H1 (cell line): ENCODE results near the gene UBE2F. TPM values are rescaled to one million over a fixed set of nuclear protein-coding genes. Genes with fewer than 3 reads are reported as not detected.

Experiments
- CTCF ChIA-PET: fragments of 300-600 bp; sonication (Branson Sonifier 250); formaldehyde crosslinking; loops from one replicate; lab custom pipeline; 2021; ENCODE audit not compliant: partially characterized antibody; lab: Charles Lee
- POLR2A ChIA-PET: fragments of 300-600 bp; sonication (Branson Sonifier 250); formaldehyde crosslinking; loops from one replicate; lab custom pipeline; 2021; ENCODE audit warnings: inconsistent platforms; ENCODE audit not compliant: partially characterized antibody; lab: Charles Lee
- DNase-seq, 2 experiments: peaks; one replicate each; pipeline versions ENCODE4 v3.0.0 to v3.0.0-alpha.2; 2010 to 2022; ENCODE audit warnings: low spot score in 2 of 2, low read depth in 1 of 2, mixed read lengths in 1 of 2
- FAIRE-seq: peaks from 2 replicates; lab custom pipeline; 2011; peaks lifted over from hg19 to GRCh38; lab: Jason Lieb, UNC
- H2AFZ ChIP-seq: 2 replicates; pipeline ENCODE4 v1.8.1; 2012; ENCODE audit warnings: low read length, inconsistent platforms
- H2AK5ac ChIP-seq: 2 replicates; pipeline ENCODE4 v1.6.1; 2013; ENCODE audit warnings: low read depth, low read length
- H2BK120ac ChIP-seq: replicated peaks from 2 replicates; pipeline ENCODE3; 2013; ENCODE audit warnings: low read depth, low read length, inconsistent platforms
- H2BK12ac ChIP-seq: 2 replicates; pipeline ENCODE4 v1.6.1; 2013; ENCODE audit warnings: low read depth, low read length
- H2BK15ac ChIP-seq: 2 replicates; pipeline ENCODE4 v1.6.1; 2013; ENCODE audit warnings: low read length
- H2BK20ac ChIP-seq: 2 replicates; pipeline ENCODE4 v1.6.1; 2013; ENCODE audit warnings: low read length
- H2BK5ac ChIP-seq: 2 replicates; pipeline ENCODE4 v1.6.1; 2013; ENCODE audit warnings: low read depth, low read length
- H3K14ac ChIP-seq: 2 replicates; pipeline ENCODE4 v1.6.1; 2013; ENCODE audit warnings: inconsistent platforms; ENCODE audit not compliant: insufficient read length
- H3K18ac ChIP-seq: 2 replicates; pipeline ENCODE4 v1.6.1; 2013; ENCODE audit warnings: low read length; ENCODE audit errors: extremely low read depth
- H3K23ac ChIP-seq: 2 replicates; pipeline ENCODE4 v1.6.1; 2013; ENCODE audit warnings: inconsistent platforms; ENCODE audit not compliant: insufficient read length
- H3K23me2 ChIP-seq: 2 replicates; pipeline ENCODE4 v1.6.1; 2013; ENCODE audit warnings: low read depth, low read length
- H3K27ac ChIP-seq: 2 replicates; pipeline ENCODE4 v1.6.1; 2011; ENCODE audit warnings: low read depth, low read length, inconsistent platforms
- H3K27me3 ChIP-seq, 4 experiments: replicated peaks in 1 of 4; 1 replicate in 1 of 4; 2 replicates in 3 of 4; pipeline versions ENCODE4 v1.6.1 to v1.8.1; 2011 to 2013; ENCODE audit warnings: low read length in 3 of 4, mild to moderate bottlenecking in 3 of 4, inconsistent platforms in 2 of 4, mixed read lengths in 2 of 4, moderate library complexity in 1 of 4; ENCODE audit not compliant: control insufficient read depth in 3 of 4, insufficient read depth in 3 of 4; ENCODE audit errors: extremely low read depth in 1 of 4
- H3K36me3 ChIP-seq, 4 experiments: 2 replicates each; pipeline versions ENCODE4 v1.6.1 to v1.8.1; 2011 to 2013; ENCODE audit warnings: mild to moderate bottlenecking in 4 of 4, low read length in 3 of 4, moderate library complexity in 2 of 4, control low read depth in 1 of 4, inconsistent platforms in 1 of 4; ENCODE audit not compliant: insufficient read depth in 4 of 4, control insufficient read depth in 2 of 4
- H3K4ac ChIP-seq: replicated peaks from 2 replicates; pipeline ENCODE3; 2013; ENCODE audit warnings: low read length, low read depth, mixed read lengths, inconsistent platforms; ENCODE audit not compliant: insufficient read length
- H3K4me1 ChIP-seq, 4 experiments: replicated peaks in 1 of 4; 1 replicate in 1 of 4; 2 replicates in 3 of 4; pipeline versions ENCODE4 v1.6.1 to v1.8.1; 2011 to 2013; ENCODE audit warnings: low read length in 3 of 4, inconsistent platforms in 2 of 4, mixed read lengths in 1 of 4; ENCODE audit not compliant: insufficient read depth in 4 of 4, control insufficient read depth in 3 of 4
- H3K4me2 ChIP-seq, 2 experiments: 2 replicates each; pipeline versions ENCODE4 v1.6.1 to v1.8.1; 2011 to 2013; ENCODE audit warnings: low read depth in 2 of 2, low read length in 2 of 2, control low read depth in 1 of 2, inconsistent platforms in 1 of 2, mild to moderate bottlenecking in 1 of 2; ENCODE audit not compliant: insufficient read depth in 1 of 2
- H3K4me3 ChIP-seq, 4 experiments: fragments of 200-600, 300-600 bp in 1 of 4; sonication (generic), shearing (Covaris generic), sonication (Bioruptor Twin) in 1 of 4; 2 replicates each; pipeline versions ENCODE4 v1.5.1 to v1.8.1; 2011 to 2016; ENCODE audit warnings: low read length in 4 of 4, low read depth in 3 of 4, control low read depth in 2 of 4, inconsistent platforms in 2 of 4, mild to moderate bottlenecking in 2 of 4, mixed read lengths in 1 of 4, moderate library complexity in 1 of 4; ENCODE audit not compliant: insufficient read depth in 2 of 4; ENCODE audit errors: extremely low read depth in 1 of 4
- H3K56ac ChIP-seq: replicated peaks from 2 replicates; pipeline ENCODE3; 2013; ENCODE audit warnings: low read depth, mild to moderate bottlenecking, mixed read lengths, low read length, inconsistent platforms; ENCODE audit not compliant: insufficient read length
- H3K79me1 ChIP-seq: 2 replicates; pipeline ENCODE4 v1.6.1; 2013; ENCODE audit warnings: low read depth, low read length, control low read depth
- H3K79me2 ChIP-seq, 2 experiments: 2 replicates each; pipeline versions ENCODE4 v1.6.1 to v1.8.1; 2012 to 2013; ENCODE audit warnings: low read length in 2 of 2, mild to moderate bottlenecking in 2 of 2, inconsistent platforms in 1 of 2; ENCODE audit not compliant: insufficient read depth in 2 of 2, control insufficient read depth in 1 of 2
- H3K9ac ChIP-seq, 4 experiments: replicated peaks in 1 of 4; 1 replicate in 1 of 4; 2 replicates in 3 of 4; pipeline versions ENCODE4 v1.6.1 to v1.8.1; 2011 to 2013; ENCODE audit warnings: low read depth in 3 of 4, low read length in 3 of 4, control low read depth in 2 of 4, mild to moderate bottlenecking in 2 of 4, moderate library complexity in 2 of 4, inconsistent platforms in 1 of 4; ENCODE audit errors: extremely low read depth in 1 of 4
- H3K9me3 ChIP-seq, 2 experiments: 2 replicates each; pipeline versions ENCODE4 v1.6.1 to v1.8.1; 2012 to 2013; ENCODE audit warnings: mild to moderate bottlenecking in 2 of 2, moderate library complexity in 2 of 2, control low read depth in 1 of 2, inconsistent platforms in 1 of 2, low read depth in 1 of 2, low read length in 1 of 2, mixed read lengths in 1 of 2; ENCODE audit not compliant: insufficient read depth in 2 of 2
- H4K20me1 ChIP-seq, 2 experiments: replicated peaks in 1 of 2; 2 replicates each; pipeline versions ENCODE3 to v1.8.1; 2011 to 2013; ENCODE audit warnings: inconsistent platforms in 2 of 2, low read length in 2 of 2, mild to moderate bottlenecking in 1 of 2; ENCODE audit not compliant: insufficient read depth in 2 of 2, control insufficient read depth in 1 of 2
- H4K5ac ChIP-seq: 2 replicates; pipeline ENCODE4 v1.6.1; 2013; ENCODE audit warnings: low read length, low read depth, mixed read lengths, inconsistent platforms; ENCODE audit not compliant: insufficient read length
- H4K8ac ChIP-seq: 2 replicates; pipeline ENCODE4 v1.8.0; 2013; ENCODE audit warnings: mild to moderate bottlenecking, moderate library complexity, low read length, inconsistent platforms; ENCODE audit not compliant: insufficient read depth; ENCODE audit errors: extremely low read depth
- H4K91ac ChIP-seq: replicated peaks from 2 replicates; pipeline ENCODE3; 2013; ENCODE audit warnings: low read length, mixed read lengths, inconsistent platforms; ENCODE audit not compliant: insufficient read length
- EZH2 ChIP-seq: fragments of 200-600 bp; sonication (generic); IDR thresholded peaks from 2 replicates; pipeline ENCODE4 v1.7.1; 2012; ENCODE audit warnings: low read depth, mild to moderate bottlenecking, moderate library complexity, low read length, inconsistent platforms; ENCODE audit not compliant: severe bottlenecking
- HDAC6 ChIP-seq: IDR thresholded peaks from one replicate; pipeline ENCODE4 v1.7.1; 2012; ENCODE audit warnings: low read depth, mild to moderate bottlenecking, inconsistent platforms, low read length, moderate library complexity
- KDM5A ChIP-seq: fragments of 200-600 bp; IDR thresholded peaks from 2 replicates; pipeline ENCODE4 v1.7.1; 2012; ENCODE audit warnings: mild to moderate bottlenecking, low read length, inconsistent platforms, mixed read lengths
- PHF8 ChIP-seq: fragments of 200-600 bp; sonication (generic); conservative IDR thresholded peaks from 2 replicates; pipeline ENCODE4 v1.7.1; 2012; ENCODE audit warnings: low read depth, mild to moderate bottlenecking, inconsistent platforms, low read length, moderate library complexity
- POLR2A ChIP-seq, 2 experiments: IDR thresholded peaks; 1 replicate in 1 of 2; 2 replicates in 1 of 2; pipeline ENCODE4 v1.6.1; 2011; ENCODE audit warnings: low read depth in 2 of 2, low read length in 2 of 2, mild to moderate bottlenecking in 2 of 2; ENCODE audit errors: control extremely low read depth in 1 of 2
- SAP30 ChIP-seq: fragments of 300-600 bp; sonication (generic); IDR thresholded peaks from 2 replicates; pipeline ENCODE4 v1.7.1; 2012; ENCODE audit warnings: low read length, moderate library complexity, mild to moderate bottlenecking, inconsistent platforms; ENCODE audit not compliant: insufficient read depth, insufficient replicate concordance
- SRF ChIP-seq: IDR thresholded peaks from 2 replicates; pipeline ENCODE4 v1.6.1; 2011; ENCODE audit warnings: mild to moderate bottlenecking, low read depth, low read length, moderate library complexity
- WGBS, 2 experiments: shearing (Covaris generic) in 1 of 2; methylation state at CpG; one replicate each; pipeline versions ENCODE4 v1.1.6 to v1.1.7; 2013 to 2015; ENCODE audit warnings: low lambda C conversion rate in 2 of 2, mixed read lengths in 2 of 2, inconsistent platforms in 1 of 2, low coverage in 1 of 2, missing lambda C conversion rate in 1 of 2; ENCODE audit not compliant: insufficient replicate concordance in 2 of 2, insufficient coverage in 1 of 2, insufficient read length in 1 of 2; ENCODE audit errors: extremely low coverage in 1 of 2, missing lambda C conversion rate in 1 of 2; 5-methylcytosine and 5-hydroxymethylcytosine counted together
- polyA plus RNA-seq, 7 experiments: library from polyadenylated mRNA; depleted of rRNA in 3 of 7; stranded (reverse) in 5 of 7; unstranded in 2 of 7; fragments of >200 nt in 5 of 7; fragments of 200-250 nt in 2 of 7; gene quantifications; 1 replicate in 5 of 7; 2 replicates in 1 of 7; 4 replicates in 1 of 7; pipeline versions ENCODE4 v1.2.1 to v1.2.3, GENCODE V29; 2011 to 2013; ENCODE audit warnings: missing spikeins in 2 of 7, mixed read lengths in 2 of 7
- total RNA-seq: library from RNA; stranded (reverse); fragmentation: NEBNext Ultra II Directional; extraction: Animal tissue kit (Norgen Biotek cat#: 25700); gene quantifications from 2 replicates; pipeline ENCODE4 v1.2.1, GENCODE V29; 2021

Gene UBE2F
- total and polyA plus RNA-seq, 2 of the 8 experiments (the other 6 are each of a cell fraction or from before 2014, with no cell fraction given) = 43.3 to 59.8 TPM

DNA sequence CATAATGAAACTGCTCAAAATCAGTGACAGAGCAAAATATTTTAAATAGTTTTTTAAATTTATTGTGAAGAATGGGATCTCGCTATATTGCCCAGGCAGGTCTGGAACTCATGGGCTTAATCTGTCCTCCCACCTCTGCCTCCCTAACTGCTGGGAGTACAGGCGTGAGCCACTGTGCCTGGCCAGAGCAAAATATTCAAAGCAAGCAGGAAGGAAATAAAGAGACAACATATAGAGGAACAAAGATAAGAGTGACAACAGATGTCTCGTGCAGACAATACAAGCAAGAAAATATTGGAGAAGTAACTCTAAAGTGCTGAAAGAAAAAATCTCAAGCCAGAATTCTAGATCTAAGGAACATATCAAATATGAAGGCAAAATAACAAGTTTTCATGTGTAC lies 89.0 kb downstream of the UBE2F start:
- H3K9ac ChIP-seq = no peak overlapping the region
- no peak overlapping the region for H3K4me2 ChIP-seq
- H3K36me3 ChIP-seq = no peaks in the 10 kb centered on the region
- H2BK12ac ChIP-seq = no peak overlapping the region
- 90% methylated on average over 3 of the region's 3 CpGs; no CpG with 5 or more reads in 1 of the 2 experiments for WGBS, 2 experiments
- H3K23me2 ChIP-seq = peaks cover 3% of the 10 kb centered on the region
- H3K27ac ChIP-seq = no peak overlapping the region
- ChIA-PET CTCF (interaction anchor here (0.6 kb wide), 1 partner anchor 20 kb away, joined by 3 read pairs; no protein-coding TSS in a partner anchor), POLR2A (interaction anchor here (0.6 to 0.9 kb wide), 2 partner anchors 19 to 73 kb away, joined by 3 to 4 read pairs; no protein-coding TSS in a partner anchor)
- no peak overlapping the region for H3K18ac ChIP-seq
- no peak overlapping the region for H3K4me3 ChIP-seq
- FAIRE-seq (no peak), DNase-seq (no peak)
- no peaks in the 10 kb centered on the region for H3K27me3 ChIP-seq
- H2BK20ac ChIP-seq = no peak overlapping the region
- H3K9me3 ChIP-seq = no peaks in the 10 kb centered on the region; a peak in 1 of 4 replicates
- no peak overlapping the region for H3K56ac ChIP-seq
- H2AK5ac ChIP-seq = no peak overlapping the region
- no peak overlapping the region for H4K91ac ChIP-seq
- no peak overlapping the region for H2AFZ ChIP-seq
- H2BK5ac ChIP-seq = no peak overlapping the region
- peaks cover 0 to 2% (median 0%) of the 10 kb centered on the region in 4 experiments; a peak in 3 of 7 replicates for H3K4me1 ChIP-seq
- H3K14ac ChIP-seq = no peak overlapping the region
- no peak overlapping the region for H2BK120ac ChIP-seq
- no peak overlapping the region for H4K8ac ChIP-seq
- H2BK15ac ChIP-seq = no peak overlapping the region
- H4K5ac ChIP-seq = no peak overlapping the region
- no peak overlapping the region for H3K23ac ChIP-seq
- no peaks in the 10 kb centered on the region for H4K20me1 ChIP-seq
- H3K4ac ChIP-seq = no peak overlapping the region
- no peaks in the 10 kb centered on the region for H3K79me1 ChIP-seq
- H3K79me2 ChIP-seq = peaks cover 0 to 6% of the 10 kb centered on the region in 2 experiments; a peak in 1 of 4 replicates
- TF ChIP-seq PHF8 = no peak
- TF ChIP-seq POLR2A (IDR thresholded peaks at IDR 0.05; ENCODE audit: control extremely low read depth in 1 of 2, low read depth in 2 of 2, low read length in 2 of 2) = no peak
- no peak for TF ChIP-seq SAP30
- TF ChIP-seq SRF = no peak
- no peak for TF ChIP-seq HDAC6
- no peak for TF ChIP-seq EZH2
- no peak for TF ChIP-seq KDM5A
